Ovary (tissue), 9 donors: ENCODE measurements around the gene HECW1. TPM values are rescaled to one million over a fixed set of nuclear protein-coding genes. Genes with fewer than 3 reads are reported as not detected.

Experiments used
- DNase-seq, 5 donors: peaks; one replicate each; pipeline ENCODE4 v3.0.0-alpha.2; 2019 to 2020
- H3K27ac ChIP-seq, 2 donors: fragments of 200-600 bp; one replicate each; pipeline versions ENCODE4 v1.5.1 to v1.8.0; 2019 to 2022
- H3K27me3 ChIP-seq: fragments of 200-600 bp; one replicate; pipeline ENCODE4 v1.8.0; 2022
- H3K36me3 ChIP-seq: fragments of 200-600 bp; sonication (generic); one replicate; pipeline ENCODE4 v1.5.1; 2019
- H3K4me1 ChIP-seq: one replicate; pipeline ENCODE4 v1.8.1; 2013; ENCODE audit warnings: mild to moderate bottlenecking, moderate library complexity; ENCODE audit not compliant: insufficient read depth
- H3K4me3 ChIP-seq: fragments of 200-600 bp; sonication (generic); one replicate; pipeline ENCODE4 v1.5.1; 2017
- H3K9me3 ChIP-seq, 2 donors: fragments of 200-600 bp in 1 of 2; sonication (generic) in 1 of 2; one replicate each; pipeline versions ENCODE4 v1.5.1 to v1.8.1; 2013 to 2019; ENCODE audit warnings: mild to moderate bottlenecking in 1 of 2, moderate library complexity in 1 of 2
- EP300 ChIP-seq: sonication (generic); formaldehyde crosslinking; IDR thresholded peaks from one replicate; pipeline ENCODE4 v1.6.1; 2017; ENCODE audit warnings: antibody characterized with exemption
- POLR2A ChIP-seq: fragments of 450-650 bp; IDR thresholded peaks from one replicate; pipeline ENCODE4 v1.6.1; 2017; ENCODE audit warnings: antibody characterized with exemption, mild to moderate bottlenecking, moderate library complexity
- WGBS, 3 donors: extraction: QIAGEN DNeasy Blood & Tissue Kit in 1 of 3; methylation state at CpG; one replicate each; pipeline versions ENCODE4 v1.1.5 to v1.1.7; 2013 to 2017; 5-methylcytosine and 5-hydroxymethylcytosine counted together
- intact Hi-C, 4 donors: fragments of 100-400 bp; cut with DNase I; formaldehyde crosslinking; loops; one replicate each; pipeline versions ENCODE4 v1.11.0 to v1.15.1; 2022 to 2023
- polyA plus RNA-seq, 2 donors: library from polyadenylated mRNA; stranded (reverse); fragments of 200-250 nt in 1 of 2; fragments of 350-450 nt in 1 of 2; fragmentation: Illumina TruSeq in 1 of 2; extraction: RNeasy Lipid Tissue Mini Kit (QIAGEN cat#74804) in 1 of 2; gene quantifications; one replicate each; pipeline ENCODE4 v1.2.3, GENCODE V29; 2013 to 2014
- total RNA-seq, 7 donors: library from RNA; depleted of rRNA in 2 of 7; stranded (reverse); fragments of >200 nt in 2 of 7; fragmentation: NEBNext Ultra II Directional in 3 of 7; extraction: Animal tissue kit (Norgen Biotek cat#: 25700) in 3 of 7; gene quantifications; one replicate each; pipeline versions ENCODE4 v1.1.0 to v1.2.4, GENCODE V29; 2016 to 2023
- TF ChIP-seq, protein P1 (sequence below), 3 donors: fragments of 450-650 bp in 2 of 3; fragments of 200-600 bp in 1 of 3; IDR thresholded peaks; one replicate each; pipeline versions ENCODE4 v1.5.1 to v1.8.0; 2016 to 2022; ENCODE audit warnings: antibody characterized with exemption in 3 of 3, mild to moderate bottlenecking in 1 of 3
- donor health status: DM: no; HTN: no; CAD: no; lungs with moderate emphysema.
- donor health status: DM: no; HTN: no; CAD: no.
- donor health status: Bipolar disorder and iron deficiency.
- donor health status: DM: yes; HTN: yes; CAD: no.
- donor health status: DM: no; HTN: no; CAD: no.
- donor health status: DM: yes; HTN: yes; CAD: no.

HECW1 gene
- total and polyA plus RNA-seq, 9 donors = 0.31 to 6.4 (median 1.8) TPM; not detected in 1

DNA sequence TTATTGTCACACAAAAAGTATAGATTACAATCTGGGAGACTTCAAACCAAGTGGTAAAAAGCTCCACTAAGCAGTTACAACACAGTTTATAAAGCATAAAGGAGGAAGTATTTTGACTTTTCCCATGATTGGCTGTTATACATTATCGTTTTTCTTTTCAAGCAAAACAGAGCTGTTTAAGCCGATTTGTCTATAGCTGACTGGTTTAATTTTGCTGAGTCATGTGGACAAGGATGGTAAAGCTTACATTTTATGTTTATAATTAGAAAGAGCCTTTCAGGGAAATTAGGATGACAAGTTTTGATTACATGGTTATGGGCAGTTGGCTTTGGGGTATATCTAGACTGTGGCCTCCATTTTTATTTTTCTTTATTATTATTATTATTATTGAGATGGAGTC is 318.0 kb downstream of the HECW1 start:
- Histone ChIP-seq H3K27me3 (no peaks in the 10 kb centered on the region), H3K4me3 (no peak overlapping the region), H3K4me1 (no peaks in the 10 kb centered on the region), H3K27ac (no peak overlapping the region), H3K9me3 (no peaks in the 10 kb centered on the region), H3K36me3 (no peaks in the 10 kb centered on the region)
- TF ChIP-seq EP300 (no peak), POLR2A (no peak)
- TF ChIP-seq, protein P1, sequence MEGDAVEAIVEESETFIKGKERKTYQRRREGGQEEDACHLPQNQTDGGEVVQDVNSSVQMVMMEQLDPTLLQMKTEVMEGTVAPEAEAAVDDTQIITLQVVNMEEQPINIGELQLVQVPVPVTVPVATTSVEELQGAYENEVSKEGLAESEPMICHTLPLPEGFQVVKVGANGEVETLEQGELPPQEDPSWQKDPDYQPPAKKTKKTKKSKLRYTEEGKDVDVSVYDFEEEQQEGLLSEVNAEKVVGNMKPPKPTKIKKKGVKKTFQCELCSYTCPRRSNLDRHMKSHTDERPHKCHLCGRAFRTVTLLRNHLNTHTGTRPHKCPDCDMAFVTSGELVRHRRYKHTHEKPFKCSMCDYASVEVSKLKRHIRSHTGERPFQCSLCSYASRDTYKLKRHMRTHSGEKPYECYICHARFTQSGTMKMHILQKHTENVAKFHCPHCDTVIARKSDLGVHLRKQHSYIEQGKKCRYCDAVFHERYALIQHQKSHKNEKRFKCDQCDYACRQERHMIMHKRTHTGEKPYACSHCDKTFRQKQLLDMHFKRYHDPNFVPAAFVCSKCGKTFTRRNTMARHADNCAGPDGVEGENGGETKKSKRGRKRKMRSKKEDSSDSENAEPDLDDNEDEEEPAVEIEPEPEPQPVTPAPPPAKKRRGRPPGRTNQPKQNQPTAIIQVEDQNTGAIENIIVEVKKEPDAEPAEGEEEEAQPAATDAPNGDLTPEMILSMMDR (IDR thresholded peaks at IDR 0.05) = no peak
- intact Hi-C loops = no loop called here
- no peak for DNase-seq
- WGBS, 3 donors = 37 to 67% (median 55%) methylated on average over 2 of the region's 2 CpGs

DNA sequence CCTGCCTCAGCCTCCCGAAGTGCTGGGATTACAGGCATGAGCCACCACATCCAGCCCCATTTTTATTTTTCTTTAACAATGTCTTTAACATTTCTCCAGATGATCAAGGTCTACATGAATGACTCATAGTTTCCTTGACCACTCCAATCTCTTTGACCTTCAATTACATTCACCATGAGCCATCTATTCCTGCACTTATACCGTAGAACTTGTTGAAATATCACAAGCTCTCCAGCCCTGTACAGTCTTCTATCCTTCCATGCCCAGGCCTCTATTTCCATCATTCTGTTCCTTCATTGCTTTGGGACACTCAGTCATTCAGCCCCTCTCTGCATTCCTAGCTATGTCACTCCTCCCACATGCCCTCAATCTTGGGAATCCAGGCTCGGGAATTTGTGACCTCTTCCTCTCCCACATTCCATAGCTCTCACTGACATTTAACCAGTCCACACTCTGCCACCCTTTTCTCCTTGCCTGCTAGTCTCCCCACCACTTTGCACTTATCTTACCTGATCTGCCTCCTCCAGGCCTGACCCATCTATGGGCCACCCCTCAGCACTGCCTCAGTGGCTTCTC is 318.7 kb downstream of the HECW1 start:
- TF ChIP-seq, protein P1 (IDR thresholded peaks at IDR 0.05) = no peak
- TF ChIP-seq EP300 (no peak), POLR2A (no peak)
- DNase-seq = no peak
- Histone ChIP-seq H3K27me3 (no peaks in the 10 kb centered on the region), H3K36me3 (no peaks in the 10 kb centered on the region), H3K4me3 (no peak overlapping the region), H3K9me3 (no peaks in the 10 kb centered on the region), H3K27ac (no peak overlapping the region), H3K4me1 (no peaks in the 10 kb centered on the region)
- intact Hi-C loops = no loop called here
- WGBS, 3 donors = 53 to 69% (median 58%) methylated on average over 3 of the region's 3 CpGs

DNA sequence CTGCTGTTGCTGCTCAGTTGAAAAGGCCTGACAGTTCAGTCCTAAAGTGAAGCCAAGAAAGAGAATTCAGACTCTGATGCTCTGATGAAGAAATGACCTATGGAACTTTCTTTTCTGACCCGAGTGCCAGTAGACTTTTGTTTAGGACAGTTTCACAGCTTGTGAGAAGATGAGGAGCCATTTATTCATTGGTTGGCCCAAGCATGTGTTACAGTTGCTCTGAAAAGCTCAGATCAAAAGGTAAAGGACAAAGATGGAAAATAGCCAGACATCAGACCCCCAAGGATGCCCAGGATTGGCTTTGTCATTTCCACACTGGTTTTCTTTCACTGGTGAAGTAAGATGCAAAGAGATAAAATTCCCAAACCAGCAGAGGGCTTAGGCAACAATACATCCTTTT is 321.2 kb downstream of the HECW1 start:
- Histone ChIP-seq H3K9me3 (no peaks in the 10 kb centered on the region), H3K27ac (no peak overlapping the region), H3K4me1 (no peaks in the 10 kb centered on the region), H3K36me3 (no peaks in the 10 kb centered on the region), H3K4me3 (no peak overlapping the region), H3K27me3 (no peaks in the 10 kb centered on the region)
- intact Hi-C loops = no loop called here
- no peak for DNase-seq
- WGBS, 3 donors = 93 to 94% (median 93%) methylated on average over 1 of the region's 1 CpG
- TF ChIP-seq POLR2A (no peak), EP300 (no peak)
- TF ChIP-seq, protein P1 (IDR thresholded peaks at IDR 0.05) = no peak

DNA sequence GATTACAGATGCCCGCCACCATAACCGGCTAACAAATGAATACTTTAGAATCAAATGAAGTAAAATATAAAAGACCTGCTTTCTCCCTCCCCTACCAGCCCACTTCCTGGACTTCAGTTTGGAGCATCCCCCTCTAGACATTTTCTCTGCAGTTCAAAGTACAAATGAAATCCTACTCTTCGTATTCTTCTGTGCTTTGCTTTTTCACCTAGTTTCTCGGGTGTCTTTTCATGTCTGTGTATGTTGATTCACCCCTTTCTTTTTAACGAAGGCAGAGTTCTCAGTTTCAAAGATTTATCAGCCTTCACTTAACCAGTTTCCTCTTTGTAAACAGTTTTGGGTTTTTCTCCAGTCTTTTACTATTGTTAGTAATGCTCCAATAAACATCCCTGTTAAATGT is 324.6 kb downstream of the HECW1 start:
- DNase-seq = no peak
- no peak overlapping the region for H3K27ac ChIP-seq
- no peak overlapping the region for H3K4me3 ChIP-seq
- 55 to 66% (median 58%) methylated on average over 5 of the region's 5 CpGs for WGBS, 3 donors
- TF ChIP-seq POLR2A = no peak
- TF ChIP-seq, protein P1 (IDR thresholded peaks at IDR 0.05) = no peak
- no peak for TF ChIP-seq EP300
- H3K9me3 ChIP-seq = no peaks in the 10 kb centered on the region
- no peaks in the 10 kb centered on the region for H3K4me1 ChIP-seq
- H3K27me3 ChIP-seq = no peaks in the 10 kb centered on the region
- H3K36me3 ChIP-seq = no peaks in the 10 kb centered on the region
- intact Hi-C loops = no loop called here
